ENCODE data around the gene FAM217A.
"Not testable (repeated sequence)": the region's sequence is repeated elsewhere in the genome, so short reads cannot be mapped to it uniquely, and the experiment has no call there.

FAM217A gene

GRCh38 chr6:4078691-4079471, at the start of gene FAM217A:
TSS of gene FAM217A (minus strand) at chr6:4079137. CDS start at chr6:4077414, 1,723 bp downstream.
- no peak for DNase-seq

- no peak for DNase-seq
These were observed 49.1 kb upstream of the FAM217A start for GRCh38 chr6:4128072-4128471.

GRCh38 chr6:4125933-4126864, 47.3 kb upstream of the FAM217A start:
- no peak for DNase-seq

GRCh38 chr6:4125500-4125899, 46.6 kb upstream of the FAM217A start:
- no peak for DNase-seq

- DNase-seq = no peak
These were observed 45.4 kb upstream of the FAM217A start for GRCh38 chr6:4124351-4124750.

- no peak for DNase-seq
These were observed 36.8 kb upstream of the FAM217A start for GRCh38 chr6:4115741-4116140.

GRCh38 chr6:4114123-4114522, 35.2 kb upstream of the FAM217A start:
- no peak for DNase-seq

GRCh38 chr6:4113649-4114048, 34.7 kb upstream of the FAM217A start:
- no peak for DNase-seq

GRCh38 chr6:4112366-4112765, 33.4 kb upstream of the FAM217A start:
- DNase-seq = no peak

GRCh38 chr6:4109363-4109815, 30.5 kb upstream of the FAM217A start:
- not testable (repeated sequence) for DNase-seq

GRCh38 chr6:4108561-4109093, 29.7 kb upstream of the FAM217A start:
- no peak for DNase-seq

GRCh38 chr6:4107873-4108272, 28.9 kb upstream of the FAM217A start:
- no peak for DNase-seq

- no peak for DNase-seq
These were observed 27.1 kb upstream of the FAM217A start for GRCh38 chr6:4105980-4106536.

GRCh38 chr6:4103929-4104328, 25.0 kb upstream of the FAM217A start:
- DNase-seq = no peak

GRCh38 chr6:4102687-4103244, 23.8 kb upstream of the FAM217A start:
- DNase-seq = no peak

GRCh38 chr6:4101298-4101697, 22.4 kb upstream of the FAM217A start:
- no peak for DNase-seq

- DNase-seq = no peak
These were observed 21.7 kb upstream of the FAM217A start for GRCh38 chr6:4100655-4101054.

- no peak for DNase-seq
These were observed 14.4 kb upstream of the FAM217A start for GRCh38 chr6:4093288-4093687.

GRCh38 chr6:4091941-4092340, 13.0 kb upstream of the FAM217A start:
- DNase-seq = no peak

- DNase-seq = not testable (repeated sequence)
These were observed 11.1 kb upstream of the FAM217A start for GRCh38 chr6:4090043-4090442.

- no peak for DNase-seq
These were observed 9.8 kb upstream of the FAM217A start for GRCh38 chr6:4088704-4089103.

- DNase-seq = no peak
These were observed 6.4 kb upstream of the FAM217A start for GRCh38 chr6:4085332-4085700.
